ENCODE measurements around the gene ZFYVE28. TPM values are rescaled to one million over a fixed set of nuclear protein-coding genes. Genes with fewer than 3 reads are reported as not detected.

The ZFYVE28 gene
- total and polyA plus RNA-seq, 2 donors (not counting 1 experiment from before 2014, with no cell fraction given): 5.8 to 12.1 TPM

DNA sequence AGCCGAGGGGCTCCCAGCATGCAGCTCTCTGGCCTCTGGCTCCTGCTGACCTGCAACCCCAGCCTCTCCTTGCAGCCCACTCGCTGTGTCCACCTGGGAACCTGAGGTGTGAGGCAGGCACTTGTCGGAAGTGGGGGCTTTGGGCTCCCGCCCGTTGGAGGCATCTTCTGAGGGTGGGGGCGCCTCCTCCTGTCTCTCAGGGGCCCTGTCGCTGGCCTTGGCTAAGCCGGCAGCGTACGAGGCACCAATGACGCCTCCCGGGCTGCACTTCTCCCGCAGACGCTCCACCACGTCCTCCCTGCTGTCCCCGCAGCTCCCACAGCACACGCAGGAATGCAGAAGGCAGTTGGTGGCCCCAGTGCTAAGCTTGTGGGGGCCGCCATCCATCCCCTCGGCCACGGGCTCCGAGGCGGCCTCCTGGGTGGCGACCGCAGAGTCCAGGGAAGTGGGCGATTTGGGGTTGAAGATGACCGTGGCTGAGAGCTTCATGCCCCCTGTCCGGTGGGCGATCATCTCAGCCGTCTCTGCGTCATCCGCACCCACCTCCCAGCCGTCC, 114.0 kb downstream of the ZFYVE28 start:
- Histone ChIP-seq H3K4me3 (ENCODE audit: control extremely low read depth in 1 of 5, extremely low read depth in 1 of 5, insufficient read depth in 1 of 5, low read depth in 2 of 5, low read length in 4 of 5) (no peak overlapping the region), H4K20me1 (ENCODE audit: control insufficient read depth, insufficient read depth, low read length, poor library complexity, severe bottlenecking) (no peaks in the 10 kb centered on the region), H3K27me3 (replicated peaks in 1 of 4; ENCODE audit: control extremely low read depth in 1 of 4, control insufficient read depth in 3 of 4, insufficient read depth in 4 of 4, low read length in 3 of 4) (no peaks in the 10 kb centered on the region), H3K79me2 (ENCODE audit: control insufficient read depth, insufficient read depth, low read length) (no peaks in the 10 kb centered on the region), H3K4me1 (ENCODE audit: control insufficient read depth in 2 of 2, insufficient read depth in 2 of 2, low read length in 2 of 2) (no peaks in the 10 kb centered on the region), H3K27ac (ENCODE audit: low read length in 2 of 2) (no peak overlapping the region), H2AFZ (ENCODE audit: insufficient read depth, low read depth, low read length, poor library complexity, severe bottlenecking) (no peak overlapping the region), H3K9me3 (ENCODE audit: control extremely low read depth in 1 of 3, control insufficient read depth in 2 of 3, insufficient read depth in 1 of 3, low read length in 2 of 3) (peaks cover 0 to 16% (median 9%) of the 10 kb centered on the region in 3 donors), H3K9ac (ENCODE audit: low read length) (no peak overlapping the region), H3K4me2 (replicated peaks; ENCODE audit: low read depth, low read length, poor library complexity, severe bottlenecking) (no peak overlapping the region), H3K36me3 (replicated peaks in 1 of 2; ENCODE audit: control extremely low read depth in 1 of 2, control insufficient read depth in 1 of 2, extremely low read depth in 1 of 2, insufficient read depth in 2 of 2, low read length in 1 of 2) (no peaks in the 10 kb centered on the region)
- H3K27ac Mint-ChIP-seq: no peak overlapping the region
- ChIA-PET CTCF (no interaction called here), POLR2A (no interaction called here)
- TF ChIP-seq, protein P1, sequence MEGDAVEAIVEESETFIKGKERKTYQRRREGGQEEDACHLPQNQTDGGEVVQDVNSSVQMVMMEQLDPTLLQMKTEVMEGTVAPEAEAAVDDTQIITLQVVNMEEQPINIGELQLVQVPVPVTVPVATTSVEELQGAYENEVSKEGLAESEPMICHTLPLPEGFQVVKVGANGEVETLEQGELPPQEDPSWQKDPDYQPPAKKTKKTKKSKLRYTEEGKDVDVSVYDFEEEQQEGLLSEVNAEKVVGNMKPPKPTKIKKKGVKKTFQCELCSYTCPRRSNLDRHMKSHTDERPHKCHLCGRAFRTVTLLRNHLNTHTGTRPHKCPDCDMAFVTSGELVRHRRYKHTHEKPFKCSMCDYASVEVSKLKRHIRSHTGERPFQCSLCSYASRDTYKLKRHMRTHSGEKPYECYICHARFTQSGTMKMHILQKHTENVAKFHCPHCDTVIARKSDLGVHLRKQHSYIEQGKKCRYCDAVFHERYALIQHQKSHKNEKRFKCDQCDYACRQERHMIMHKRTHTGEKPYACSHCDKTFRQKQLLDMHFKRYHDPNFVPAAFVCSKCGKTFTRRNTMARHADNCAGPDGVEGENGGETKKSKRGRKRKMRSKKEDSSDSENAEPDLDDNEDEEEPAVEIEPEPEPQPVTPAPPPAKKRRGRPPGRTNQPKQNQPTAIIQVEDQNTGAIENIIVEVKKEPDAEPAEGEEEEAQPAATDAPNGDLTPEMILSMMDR (IDR thresholded peaks at IDR 0.05): no peak
- TF ChIP-seq EZH2 (IDR thresholded peaks at IDR 0.05; ENCODE audit: borderline replicate concordance, insufficient read depth, low read depth, low read length, poor library complexity, severe bottlenecking): no peak
- ATAC-seq (ENCODE audit: low read depth) (no peak), DNase-seq (no peak)
- intact Hi-C loops (cut with micrococcal nuclease): no loop called here
- H3K9me3 Mint-ChIP-seq (ENCODE audit: insufficient read depth): peaks cover 5% of the 10 kb centered on the region
- no peaks in the 10 kb centered on the region for H3K27me3 Mint-ChIP-seq
- no peak overlapping the region for H3K4me3 Mint-ChIP-seq
- no peaks in the 10 kb centered on the region for H3K4me1 Mint-ChIP-seq
- WGBS (ENCODE audit: insufficient coverage): 96% methylated on average over 32 of the region's 32 CpGs

DNA sequence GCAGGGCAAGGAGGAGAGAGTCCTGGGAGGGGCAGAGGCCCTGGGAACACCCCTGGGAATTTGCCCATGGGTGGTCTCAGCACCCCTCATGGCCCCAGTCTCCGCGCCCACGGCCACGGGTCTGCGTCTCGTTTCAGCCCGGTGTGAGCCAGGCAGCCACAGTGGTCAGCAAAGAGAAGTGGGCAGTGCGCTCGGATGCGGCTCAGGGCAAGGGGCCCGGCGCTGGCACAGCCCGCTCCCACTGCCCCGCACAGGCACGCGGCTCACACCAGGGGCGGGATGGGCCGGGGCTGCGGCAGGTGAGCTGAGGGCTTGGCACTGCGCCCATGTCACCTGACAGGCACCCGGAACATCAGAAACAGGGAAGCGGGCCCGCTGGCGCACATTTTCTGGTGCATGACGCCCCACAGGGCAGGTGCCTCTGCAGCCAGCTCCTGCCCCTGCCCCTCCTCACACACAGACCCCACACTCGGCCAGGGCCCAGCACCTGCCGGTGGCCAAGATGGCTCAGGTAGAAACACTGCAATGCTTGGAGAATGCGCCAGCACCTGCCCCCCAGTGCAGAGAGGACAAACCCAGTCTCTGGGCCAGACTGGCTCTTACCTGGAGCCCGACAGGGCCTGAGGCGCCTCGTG, 114.6 kb downstream of the ZFYVE28 start:
- Histone ChIP-seq H3K36me3 (replicated peaks in 1 of 2; ENCODE audit: control extremely low read depth in 1 of 2, control insufficient read depth in 1 of 2, extremely low read depth in 1 of 2, insufficient read depth in 2 of 2, low read length in 1 of 2) (no peaks in the 10 kb centered on the region), H2AFZ (ENCODE audit: insufficient read depth, low read depth, low read length, poor library complexity, severe bottlenecking) (no peak overlapping the region), H3K4me3 (ENCODE audit: control extremely low read depth in 1 of 5, extremely low read depth in 1 of 5, insufficient read depth in 1 of 5, low read depth in 2 of 5, low read length in 4 of 5) (no peak overlapping the region), H3K27ac (ENCODE audit: low read length in 2 of 2) (no peak overlapping the region), H3K9me3 (ENCODE audit: control extremely low read depth in 1 of 3, control insufficient read depth in 2 of 3, insufficient read depth in 1 of 3, low read length in 2 of 3) (peaks cover 0 to 16% (median 9%) of the 10 kb centered on the region in 3 donors), H3K9ac (ENCODE audit: low read length) (no peak overlapping the region), H3K27me3 (replicated peaks in 1 of 4; ENCODE audit: control extremely low read depth in 1 of 4, control insufficient read depth in 3 of 4, insufficient read depth in 4 of 4, low read length in 3 of 4) (no peaks in the 10 kb centered on the region), H3K4me2 (replicated peaks; ENCODE audit: low read depth, low read length, poor library complexity, severe bottlenecking) (no peak overlapping the region), H3K79me2 (ENCODE audit: control insufficient read depth, insufficient read depth, low read length) (no peaks in the 10 kb centered on the region), H3K4me1 (ENCODE audit: control insufficient read depth in 2 of 2, insufficient read depth in 2 of 2, low read length in 2 of 2) (no peaks in the 10 kb centered on the region), H4K20me1 (ENCODE audit: control insufficient read depth, insufficient read depth, low read length, poor library complexity, severe bottlenecking) (no peaks in the 10 kb centered on the region)
- H3K27ac Mint-ChIP-seq: no peak overlapping the region
- no peak overlapping the region for H3K4me3 Mint-ChIP-seq
- H3K4me1 Mint-ChIP-seq: peaks cover 4% of the 10 kb centered on the region
- ATAC-seq (ENCODE audit: low read depth) (no peak), DNase-seq (no peak)
- no peak for TF ChIP-seq EZH2 (IDR thresholded peaks at IDR 0.05; ENCODE audit: borderline replicate concordance, insufficient read depth, low read depth, low read length, poor library complexity, severe bottlenecking)
- TF ChIP-seq, protein P1 (IDR thresholded peaks at IDR 0.05): no peak
- H3K27me3 Mint-ChIP-seq: no peaks in the 10 kb centered on the region
- intact Hi-C loops (cut with micrococcal nuclease): no loop called here
- H3K9me3 Mint-ChIP-seq (ENCODE audit: insufficient read depth): peaks cover 5% of the 10 kb centered on the region
- CTCF ChIA-PET: no interaction called here
- POLR2A ChIA-PET: no interaction called here
- 88% methylated on average over 31 of the region's 31 CpGs for WGBS (ENCODE audit: insufficient coverage)

Data from B cell (primary cell).